ENCODE data around the gene SLX9. TPM values are rescaled to one million over a fixed set of nuclear protein-coding genes. Genes with fewer than 3 reads are reported as not detected.
"Not testable (repeated sequence)": the region's sequence is repeated elsewhere in the genome, so short reads cannot be mapped to it uniquely, and the experiment has no call there.

Gene SLX9
- total RNA-seq, 2 donors from 2014 or later, result 25.3 to 63.9 TPM

GRCh38 chr21:44969931-44970755 is 30.3 kb downstream of the SLX9 start:
- H3K36me3 Mint-ChIP-seq, result peaks cover 0 to 5% of the 10 kb centered on the region in 2 donors
- no peak for ATAC-seq
- DNase-seq (ENCODE audit: low spot score in 2 of 2), result no peak
- peak overlapping the region in 1 of 2 donors; percentile 61 for H3K27ac Mint-ChIP-seq
- H3K9me3 Mint-ChIP-seq, result no peaks in the 10 kb centered on the region

DNA sequence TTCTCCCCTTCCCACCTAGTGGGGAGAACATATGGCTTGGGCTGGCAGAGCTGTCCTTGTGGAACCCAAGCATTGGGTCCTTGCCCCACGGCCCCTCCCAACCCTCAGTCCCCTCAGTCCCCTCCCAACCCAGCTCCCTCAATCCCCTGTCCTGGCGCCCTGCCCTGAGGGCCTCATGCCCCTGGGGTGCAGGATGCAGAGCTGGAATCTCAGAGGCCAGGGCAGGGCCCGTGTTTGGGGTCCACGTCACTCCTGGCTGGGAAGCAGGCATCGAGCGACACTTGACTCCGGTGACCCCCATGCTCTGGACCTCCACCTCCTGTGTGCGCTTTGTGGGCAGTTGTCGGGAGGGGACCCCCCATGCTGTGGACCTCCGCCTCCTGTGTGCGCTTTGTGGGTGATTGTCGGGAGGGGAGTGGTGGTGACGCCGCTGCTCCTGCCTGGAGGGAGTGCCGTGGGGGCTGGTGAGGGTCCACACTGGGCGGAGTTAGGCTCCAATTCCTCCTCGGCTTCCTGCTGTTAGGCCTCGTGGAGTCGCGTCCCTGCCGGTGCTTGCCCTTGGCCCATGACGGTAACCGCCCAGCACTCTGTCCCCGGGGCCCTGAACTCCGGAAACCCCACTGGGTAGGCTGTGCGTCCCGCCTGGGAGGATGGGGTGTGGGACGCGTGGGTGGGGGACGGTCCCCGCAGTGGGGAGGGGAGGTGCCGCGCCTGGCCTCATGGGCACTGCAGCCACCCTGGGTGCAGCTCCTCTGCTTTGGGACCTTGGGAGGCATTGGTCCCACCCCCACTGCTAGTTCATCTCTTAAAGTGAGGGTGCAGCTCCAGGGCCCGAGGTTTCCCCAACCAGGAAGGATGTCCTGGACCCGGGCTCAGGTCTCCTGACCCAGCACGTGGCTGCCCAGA is 31.2 kb downstream of the SLX9 start:
- DNase-seq (ENCODE audit: low spot score in 2 of 2) (no peak), ATAC-seq (no peak)
- Mint-ChIP-seq H3K27ac (no peak overlapping the region), H3K9me3 (no peaks in the 10 kb centered on the region), H3K36me3 (peaks cover 0 to 5% of the 10 kb centered on the region in 2 donors)

DNA sequence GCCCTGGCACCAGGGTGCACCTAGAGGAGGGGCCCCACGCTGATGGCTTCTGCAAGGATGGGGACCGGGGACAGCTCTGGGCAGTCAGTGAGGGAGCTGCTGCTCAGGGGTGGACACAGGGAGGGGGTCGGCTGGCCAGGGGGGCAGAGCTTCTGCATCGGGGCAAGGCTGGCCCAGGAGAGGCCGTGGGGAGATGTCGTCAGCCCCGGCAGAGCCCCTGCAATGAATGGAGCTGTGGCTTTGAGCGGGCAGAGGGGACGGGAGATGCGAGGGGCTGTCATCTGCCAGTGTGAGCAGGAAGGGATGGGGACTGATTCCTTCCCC is 31.8 kb downstream of the SLX9 start:
- H3K27ac Mint-ChIP-seq, result peak overlapping the region in 1 of 2 donors; percentile 10
- DNase-seq (ENCODE audit: low spot score in 2 of 2) (no peak), ATAC-seq (no peak)
- peaks cover 0 to 5% of the 10 kb centered on the region in 2 donors for H3K36me3 Mint-ChIP-seq
- H3K9me3 Mint-ChIP-seq, result no peaks in the 10 kb centered on the region

- peaks cover 0 to 5% of the 10 kb centered on the region in 2 donors for H3K36me3 Mint-ChIP-seq
- H3K27ac Mint-ChIP-seq, result peak overlapping the region in 1 of 2 donors; percentile 10
- no peak for ATAC-seq
Observed at GRCh38 chr21:44972301-44972814, 32.5 kb downstream of the SLX9 start.

DNA sequence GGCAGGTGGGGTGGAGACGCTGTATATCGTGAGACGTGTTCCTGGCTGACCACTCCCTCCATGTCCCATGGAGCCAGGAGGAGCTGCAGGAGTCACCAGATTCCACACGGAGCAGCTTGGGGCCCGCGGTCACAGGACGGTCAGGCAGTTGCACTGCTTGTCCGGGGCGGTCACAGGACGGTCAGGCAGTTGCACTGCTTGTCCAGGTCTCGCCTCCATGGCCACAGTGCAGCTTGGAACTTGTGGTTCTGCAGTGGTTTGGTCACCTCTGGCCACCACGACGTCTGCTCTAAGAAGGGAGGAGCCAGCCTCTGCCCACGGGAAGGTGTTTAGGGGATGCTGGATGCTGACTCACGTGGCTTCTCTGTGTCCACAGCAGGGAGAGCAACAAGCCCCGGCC is 33.0 kb downstream of the SLX9 start:
- Mint-ChIP-seq H3K27ac (no peak overlapping the region), H3K9me3 (no peaks in the 10 kb centered on the region), H3K36me3 (peaks cover 0 to 5% of the 10 kb centered on the region in 2 donors)
- DNase-seq (ENCODE audit: low spot score in 2 of 2) (no peak), ATAC-seq (peak in 1 of 2 donors; percentile 26)

More at GRCh38 chr21:44972301-44972814, 32.5 kb downstream of the SLX9 start:
- no peak for DNase-seq (ENCODE audit: low spot score in 2 of 2)
- H3K9me3 Mint-ChIP-seq, result no peaks in the 10 kb centered on the region

- Mint-ChIP-seq H3K9me3 (no peaks in the 10 kb centered on the region), H3K36me3 (peaks cover 0 to 5% of the 10 kb centered on the region in 2 donors), H3K27ac (peak overlapping the region in 1 of 2 donors; percentile 41)
- DNase-seq (ENCODE audit: low spot score in 2 of 2) (no peak), ATAC-seq (no peak)
Observed at GRCh38 chr21:44973598-44973997, 33.8 kb downstream of the SLX9 start.

GRCh38 chr21:44974676-44975075 is 34.8 kb downstream of the SLX9 start:
- ATAC-seq (no peak), DNase-seq (ENCODE audit: low spot score in 2 of 2) (no peak)
- Mint-ChIP-seq H3K36me3 (peaks cover 0 to under 1% of the 10 kb centered on the region in 2 donors), H3K27ac (peak overlapping the region in 1 of 2 donors; percentile 10), H3K9me3 (no peaks in the 10 kb centered on the region)

DNA sequence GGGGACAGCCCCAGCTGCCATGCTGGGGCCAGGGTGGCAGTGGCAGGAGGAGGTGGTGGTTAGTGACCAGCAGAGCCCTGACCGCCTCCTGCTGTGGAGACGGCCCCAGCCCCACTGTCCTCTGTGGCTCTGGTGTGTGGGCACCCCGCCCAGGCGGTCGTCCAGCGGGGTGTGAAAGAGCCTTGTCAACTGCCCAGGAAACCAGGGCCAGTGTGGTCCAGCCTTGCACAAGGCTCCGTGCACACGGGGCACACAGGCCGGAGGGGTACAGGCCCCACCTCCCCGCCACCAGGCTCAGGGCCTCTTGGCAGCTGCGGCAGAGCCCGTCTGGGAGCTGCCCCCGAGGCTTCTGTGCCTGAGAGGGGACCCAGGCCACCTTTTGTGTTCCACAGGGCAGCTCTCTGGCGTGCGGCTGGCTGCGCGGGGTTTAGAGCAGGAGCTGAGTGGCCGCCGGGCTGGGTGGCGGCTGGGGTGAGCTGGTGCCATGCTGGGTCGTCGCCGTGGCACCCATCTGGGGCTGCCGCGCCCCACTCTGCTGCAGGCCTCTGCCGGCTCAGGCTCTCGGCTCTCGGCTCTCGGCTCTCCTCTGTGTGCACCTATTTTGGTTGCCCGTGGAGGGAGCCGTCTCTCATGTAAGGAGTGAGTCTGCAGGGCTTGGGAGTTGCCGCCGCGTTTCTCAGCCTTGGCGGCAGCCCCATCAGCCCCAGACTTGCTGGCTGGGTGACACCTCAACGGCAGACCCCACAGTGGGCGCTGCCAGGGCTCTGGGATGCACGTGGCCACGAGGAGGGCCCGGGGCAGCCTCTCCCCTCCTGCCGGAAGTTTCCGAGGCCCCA is 36.1 kb downstream of the SLX9 start:
- ATAC-seq, result no peak
- H3K36me3 Mint-ChIP-seq, result no peaks in the 10 kb centered on the region
- H3K27ac Mint-ChIP-seq, result no peak overlapping the region
- no peak for DNase-seq (ENCODE audit: low spot score in 2 of 2)
- no peaks in the 10 kb centered on the region for H3K9me3 Mint-ChIP-seq

DNA sequence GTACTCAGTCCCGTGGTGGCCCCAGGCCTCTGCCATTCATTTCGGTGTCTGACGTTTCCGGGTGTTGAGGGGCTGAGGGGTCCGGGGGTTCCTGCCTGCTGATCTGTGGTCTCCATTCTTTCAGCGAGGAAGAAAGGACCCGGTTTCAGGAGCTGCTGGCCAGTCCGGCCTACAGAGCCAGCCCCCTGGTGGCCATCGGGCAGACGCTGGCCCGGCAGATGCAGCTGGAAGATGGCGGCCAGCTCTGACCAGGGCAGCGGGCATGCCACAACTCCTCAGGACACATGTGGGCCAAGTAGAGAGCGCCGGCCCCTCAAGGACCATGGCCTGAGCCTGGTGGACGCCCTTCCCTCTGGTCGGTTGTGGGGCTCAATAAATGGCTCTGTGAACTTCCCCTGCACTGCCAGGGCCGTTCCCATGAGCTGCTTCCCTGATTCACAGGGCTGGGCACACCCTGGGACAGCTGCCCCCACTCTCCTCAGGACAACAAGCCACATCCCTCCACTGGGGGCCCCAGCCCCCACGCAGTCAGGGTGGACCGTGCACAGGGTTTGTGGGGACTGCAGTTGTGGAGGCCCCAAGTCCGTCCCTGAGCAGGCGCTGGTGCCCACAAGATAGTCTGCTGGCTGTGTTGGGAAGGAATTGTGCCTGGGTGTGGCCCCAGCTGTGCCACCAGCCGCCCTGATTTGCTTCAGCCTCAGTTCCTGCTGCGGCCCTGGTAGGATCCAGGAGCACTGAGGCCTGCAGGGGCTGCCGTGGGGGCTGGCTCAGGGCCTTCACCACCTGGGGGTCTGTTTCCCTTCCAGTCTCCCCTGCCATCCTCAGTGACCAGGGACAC is 36.9 kb downstream of the SLX9 start:
- not testable (repeated sequence) for H3K36me3 Mint-ChIP-seq; H3K27ac Mint-ChIP-seq; DNase-seq (ENCODE audit: low spot score in 2 of 2); ATAC-seq; H3K9me3 Mint-ChIP-seq

- H3K9me3 Mint-ChIP-seq, result no peaks in the 10 kb centered on the region
- no peaks in the 10 kb centered on the region for H3K36me3 Mint-ChIP-seq
- H3K27ac Mint-ChIP-seq, result no peak overlapping the region
- ATAC-seq (no peak), DNase-seq (ENCODE audit: low spot score in 2 of 2) (no peak)
Observed at GRCh38 chr21:44977616-44978340, 37.9 kb downstream of the SLX9 start.

DNA sequence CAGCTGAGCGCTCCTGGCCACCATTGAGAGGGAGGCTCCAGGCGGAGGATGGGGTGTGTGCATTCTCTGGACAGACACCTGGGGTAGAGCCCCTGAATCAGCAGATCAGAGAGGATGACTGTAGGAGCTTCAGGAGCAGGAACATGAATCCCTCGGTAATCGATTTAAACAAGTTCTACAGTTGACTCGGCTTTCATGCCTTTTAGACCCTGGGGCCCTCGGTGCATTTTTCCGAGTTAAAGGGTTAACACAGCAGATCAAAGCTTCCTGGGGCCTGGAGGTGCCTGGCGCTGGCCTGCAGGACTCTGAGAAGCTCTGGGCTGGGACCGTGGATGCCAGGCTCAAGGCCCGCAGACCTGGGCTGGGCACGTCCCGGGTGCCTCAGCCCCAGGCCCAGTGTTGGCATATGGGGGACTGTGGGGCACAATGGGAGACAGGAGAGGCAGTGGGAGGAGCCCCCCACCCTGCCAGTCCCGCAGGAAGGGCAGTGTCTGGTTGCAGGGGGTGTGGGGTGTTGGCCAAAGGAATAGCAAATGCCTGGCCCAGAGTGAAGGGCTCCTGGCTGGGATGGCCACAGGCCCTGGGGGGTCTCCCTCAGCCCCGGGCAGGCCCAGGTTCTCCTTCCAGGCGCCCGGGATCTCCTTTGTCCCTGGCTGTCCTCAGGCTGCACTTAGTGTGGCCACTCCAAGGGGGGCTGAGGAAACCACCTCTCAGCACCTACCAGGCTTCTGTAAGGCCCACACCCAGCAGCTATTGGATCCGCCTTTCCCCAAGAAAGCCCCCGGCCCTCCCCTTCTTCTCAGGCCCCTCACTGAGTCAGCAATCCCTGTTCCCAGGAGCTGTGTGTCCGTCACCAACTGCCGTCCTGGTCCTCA is 40.1 kb downstream of the SLX9 start:
- H3K9me3 Mint-ChIP-seq, result no peaks in the 10 kb centered on the region
- no peaks in the 10 kb centered on the region for H3K36me3 Mint-ChIP-seq
- ATAC-seq (no peak), DNase-seq (ENCODE audit: low spot score in 2 of 2) (no peak)
- no peak overlapping the region for H3K27ac Mint-ChIP-seq

DNA sequence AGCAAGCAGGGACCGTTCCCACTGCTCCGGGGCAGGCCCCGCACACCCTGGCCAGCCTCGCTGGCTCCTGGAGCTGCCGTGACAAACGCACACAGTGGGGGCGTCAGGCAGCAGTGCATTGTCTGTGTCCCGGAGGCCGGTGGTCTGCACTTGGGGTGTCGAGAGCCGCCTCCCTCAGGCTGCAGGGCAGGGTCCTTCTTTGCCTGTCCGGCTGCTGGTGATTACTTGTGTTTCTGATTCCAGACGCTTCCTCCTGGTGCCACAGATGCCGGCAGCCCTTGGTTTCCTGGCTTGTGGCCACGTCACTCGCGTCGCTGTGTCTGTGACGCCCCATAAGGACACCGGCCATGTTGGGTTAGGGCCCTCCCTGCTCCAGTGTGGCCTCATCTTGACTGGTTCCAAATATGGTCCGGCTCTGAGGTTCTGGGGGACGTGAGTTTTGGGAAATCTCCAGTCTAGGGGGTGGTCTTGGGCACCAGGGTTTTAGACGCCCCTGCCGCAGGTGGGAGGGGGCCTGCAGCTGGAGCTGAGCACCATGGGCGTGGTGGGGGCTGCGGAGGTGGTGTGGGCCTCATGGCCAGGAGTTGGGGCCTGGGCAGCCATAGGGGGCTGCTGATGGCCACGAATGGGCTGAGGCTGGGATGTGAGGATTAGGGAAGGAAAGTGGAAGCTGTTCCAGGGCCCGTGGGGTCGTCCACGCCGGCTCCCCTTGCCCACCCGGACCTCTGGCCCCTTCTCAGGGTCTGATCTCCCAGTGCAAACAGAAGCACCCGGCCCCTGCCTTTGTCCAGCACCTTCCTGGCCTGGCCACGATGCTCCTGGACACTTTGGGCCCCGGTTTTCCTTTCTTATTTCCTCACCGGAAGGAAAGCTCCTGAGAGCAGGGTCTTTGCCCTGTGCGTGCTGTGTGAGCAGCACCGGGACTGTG is 41.0 kb downstream of the SLX9 start:
- ATAC-seq, result no peak
- no peak for DNase-seq (ENCODE audit: low spot score in 2 of 2)
- Mint-ChIP-seq H3K9me3 (no peaks in the 10 kb centered on the region), H3K36me3 (no peaks in the 10 kb centered on the region), H3K27ac (no peak overlapping the region)

GRCh38 chr21:44982558-44983250 is 42.9 kb downstream of the SLX9 start:
- Mint-ChIP-seq H3K27ac (no peak overlapping the region), H3K36me3 (no peaks in the 10 kb centered on the region), H3K9me3 (no peaks in the 10 kb centered on the region)
- ATAC-seq, result no peak
- DNase-seq (ENCODE audit: low spot score in 2 of 2), result no peak
